D721Med (cell line): ENCODE results near the gene ANKRD13D.

Experiments
- DNase-seq: peaks from one replicate; pipeline ENCODE4 v3.0.0; 2011; ENCODE audit warnings: low spot score; ENCODE audit not compliant: insufficient read length
- FAIRE-seq: peaks from 2 replicates; lab custom pipeline; 2011; peaks lifted over from hg19 to GRCh38; lab: Jason Lieb, UNC
- CTCF ChIP-seq: IDR thresholded peaks from 2 replicates; pipeline ENCODE4 v1.5.1; 2012; ENCODE audit warnings: mild to moderate bottlenecking, control low read depth; ENCODE audit not compliant: insufficient read depth; ENCODE audit errors: missing control alignments

The ANKRD13D gene

DNA sequence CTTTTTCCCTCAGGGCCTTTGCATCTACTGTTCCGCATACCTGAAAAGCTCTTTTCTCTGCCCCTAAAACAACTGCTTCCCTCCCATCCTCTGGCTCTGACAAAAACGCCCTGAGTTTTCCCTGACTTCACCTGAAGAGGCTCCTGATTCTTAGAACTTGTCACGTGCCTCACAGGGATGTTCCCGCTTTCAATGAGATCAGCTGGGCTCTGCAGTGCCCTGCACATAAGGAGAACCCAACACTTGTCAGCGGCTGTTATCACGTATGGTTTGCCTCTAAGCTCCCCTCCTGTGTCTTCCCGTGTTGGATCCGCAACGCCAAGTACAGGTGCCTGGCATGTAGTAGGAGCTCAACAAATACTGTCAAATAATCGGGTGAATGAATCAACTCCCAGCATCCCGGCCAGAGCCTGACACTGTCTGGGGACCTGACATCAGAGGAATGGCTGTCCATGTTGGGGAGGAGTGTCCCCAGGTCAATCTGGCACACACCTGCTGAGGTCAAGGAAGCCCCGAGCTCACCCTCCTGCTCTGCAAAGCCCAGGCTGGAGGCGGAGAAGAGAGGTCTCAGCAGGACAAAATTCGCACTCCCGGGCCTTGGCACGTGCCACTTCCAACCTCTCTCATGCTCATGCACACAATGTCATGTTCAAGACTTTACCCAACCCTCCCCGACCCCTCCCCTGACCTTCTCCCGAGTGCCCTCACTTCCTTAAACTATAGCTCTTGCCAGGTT, 27.0 kb upstream of the ANKRD13D start:
- FAIRE-seq (no peak), DNase-seq (no peak)
- no peak for TF ChIP-seq CTCF

- peak; percentile 82 for TF ChIP-seq CTCF
- no peak for FAIRE-seq
- DNase-seq, result peak; percentile 95
Measured at GRCh38 chr11:67262731-67263675, 26.1 kb upstream of the ANKRD13D start.

DNA sequence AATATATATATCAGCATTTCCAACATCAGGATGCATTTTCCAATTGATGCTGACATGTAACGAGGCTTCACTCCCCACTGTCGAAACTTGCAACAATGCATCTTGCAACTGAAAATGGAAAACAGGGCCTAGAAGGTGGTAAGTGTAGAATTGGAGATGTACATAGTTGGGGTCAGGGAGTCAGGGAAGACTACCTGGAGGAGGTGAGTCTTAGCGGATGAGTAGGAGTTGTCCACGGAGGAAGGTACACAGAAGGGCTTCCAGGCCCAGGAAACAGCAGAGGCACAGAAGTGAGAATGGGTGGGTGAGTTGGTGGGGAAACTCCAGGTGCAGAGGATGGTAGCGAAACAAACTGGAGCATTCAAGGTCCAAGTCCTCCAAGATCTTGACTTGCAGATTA, 24.8 kb upstream of the ANKRD13D start:
- no peak for FAIRE-seq
- TF ChIP-seq CTCF, result no peak

GRCh38 chr11:67264877-67265632, 24.0 kb upstream of the ANKRD13D start:
- FAIRE-seq (no peak), DNase-seq (no peak)
- TF ChIP-seq CTCF, result no peak

More for the DNA sequence above, 24.8 kb upstream of the ANKRD13D start:
- no peak for DNase-seq

GRCh38 chr11:67265633-67266448, 23.3 kb upstream of the ANKRD13D start:
- peak; percentile 56 for TF ChIP-seq CTCF
- DNase-seq (peak; percentile 92), FAIRE-seq (no peak)

DNA sequence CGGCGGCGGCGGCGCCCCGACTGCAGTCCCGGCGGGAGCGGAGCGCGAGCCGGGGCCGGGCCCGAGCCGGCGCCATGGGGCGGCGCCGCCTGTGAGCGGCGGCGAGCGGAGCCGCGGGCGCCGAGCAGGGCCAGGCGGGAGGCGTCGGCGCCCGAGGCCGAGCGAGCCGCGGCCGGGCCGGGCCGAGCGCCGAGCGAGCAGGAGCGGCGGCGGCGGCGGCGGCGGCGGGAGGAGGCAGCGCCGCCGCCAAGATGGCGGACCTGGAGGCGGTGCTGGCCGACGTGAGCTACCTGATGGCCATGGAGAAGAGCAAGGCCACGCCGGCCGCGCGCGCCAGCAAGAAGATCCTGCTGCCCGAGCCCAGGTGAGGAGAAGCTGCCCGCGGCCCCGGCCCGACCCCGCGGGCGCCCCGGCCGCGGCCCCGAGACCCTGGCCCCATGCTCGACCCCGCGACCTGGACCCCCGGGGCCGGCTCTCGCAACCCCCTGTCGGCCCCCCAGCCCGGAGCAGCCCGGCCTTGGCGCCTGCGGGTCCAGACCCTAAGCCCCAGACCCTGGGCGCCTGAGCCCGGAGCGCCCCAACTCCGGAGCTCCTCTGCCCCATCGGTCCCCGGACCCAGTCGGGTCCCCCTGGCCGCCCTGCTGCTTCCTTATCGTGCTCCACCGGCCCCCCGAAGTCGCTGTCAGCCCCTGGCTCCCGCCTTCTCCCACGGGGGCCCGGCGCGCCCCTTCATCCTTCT, 22.5 kb upstream of the ANKRD13D start, which contains the start of gene GRK2:
Gene GRK2, plus strand, starts transcription at position 25 of the 739 bp plus-strand sequence. Its CDS starts 227 bp downstream, at position 252.
- no peak for FAIRE-seq
- DNase-seq, result peak; percentile 68
- no peak for TF ChIP-seq CTCF
